HepG2 (cell line): ENCODE results near the gene GNAS-AS1. TPM values are rescaled to one million over a fixed set of nuclear protein-coding genes. Genes with fewer than 3 reads are reported as not detected.
A peak's percentile ranks its signal among the peaks of the same experiment; 100 is the strongest.

Experiments used
- ATAC-seq: fragments of 200-7000 bp; cut with Tn5 transposase; 3 replicates; pipeline ENCODE4 v1.9.1; 2020; ENCODE audit warnings: mild to moderate bottlenecking, moderate library complexity
- BruUV-seq: library from RNA; stranded (reverse); fragments of 400-500 nt; replicated peaks from 2 replicates; lab custom pipeline; 2021; lab: Mats Ljungman, UMichigan
- CTCF ChIA-PET: fragments of 300-600 bp; formaldehyde crosslinking; extraction: SDS; loops from one replicate; lab custom pipeline; 2021; ENCODE audit warnings: low total read pairs, inconsistent platforms, low intra/inter-chr PET ratio; lab: Yijun Ruan, JAX
- POLR2A ChIA-PET: fragments of 350-600 bp; sonication (Branson Sonifier 250); formaldehyde crosslinking; loops from one replicate; lab custom pipeline; 2020; ENCODE audit warnings: antibody characterized with exemption, inconsistent platforms; lab: Yijun Ruan, JAX
- DNase-seq: peaks from one replicate; pipeline ENCODE4 v3.0.0-alpha.2; 2015; ENCODE audit warnings: low spot score
- FAIRE-seq: peaks from 3 replicates; lab custom pipeline; 2011; peaks lifted over from hg19 to GRCh38; lab: Jason Lieb, UNC
- H2AFZ ChIP-seq: one replicate; pipeline ENCODE4 v1.6.1; 2011; ENCODE audit warnings: low read length, inconsistent platforms
- H3K27ac ChIP-seq: fragments of 300-600 bp; 3 replicates; pipeline ENCODE4 v1.8.0; 2011; ENCODE audit warnings: mixed run types, mild to moderate bottlenecking, mixed read lengths, low read length, inconsistent platforms; ENCODE audit not compliant: insufficient read depth; ENCODE audit errors: extremely low read length
- H3K27me3 ChIP-seq, 2 experiments: fragments of 200-600 bp in 1 of 2; 2 replicates in 1 of 2; 3 replicates in 1 of 2; pipeline versions ENCODE4 v1.6.0 to v1.8.0; 2011; ENCODE audit warnings: low read length in 2 of 2, mild to moderate bottlenecking in 2 of 2, moderate library complexity in 2 of 2, inconsistent platforms in 1 of 2; ENCODE audit not compliant: insufficient read depth in 2 of 2, control insufficient read depth in 1 of 2
- H3K36me3 ChIP-seq, 2 experiments: fragments of 200-600 bp in 1 of 2; replicated peaks in 1 of 2; 2 replicates in 1 of 2; 3 replicates in 1 of 2; pipeline versions ENCODE4 v1.5.1 to v1.8.0; 2011; ENCODE audit warnings: low read length in 2 of 2, inconsistent platforms in 1 of 2; ENCODE audit not compliant: insufficient read depth in 2 of 2, control insufficient read depth in 1 of 2
- H3K4me1 ChIP-seq: 2 replicates; pipeline ENCODE4 v1.5.1; 2012; ENCODE audit warnings: low read length, inconsistent platforms; ENCODE audit not compliant: insufficient read depth
- H3K4me2 ChIP-seq: 2 replicates; pipeline ENCODE4 v1.6.0; 2011; ENCODE audit warnings: low read depth, low read length, inconsistent platforms
- H3K4me3 ChIP-seq, 3 experiments: fragments of 200-600 bp in 1 of 3; sonication (generic), shearing (Covaris generic) in 1 of 3; replicated peaks in 1 of 3; 2 replicates each; pipeline ENCODE4 v1.5.1; 2011 to 2016; ENCODE audit warnings: low read length in 3 of 3, inconsistent platforms in 2 of 3, low read depth in 2 of 3, mild to moderate bottlenecking in 2 of 3, control low read depth in 1 of 3, mixed read lengths in 1 of 3; ENCODE audit not compliant: insufficient read depth in 1 of 3
- H3K79me2 ChIP-seq: one replicate; pipeline ENCODE4 v1.6.1; 2011; ENCODE audit warnings: low read length, inconsistent platforms; ENCODE audit not compliant: insufficient read depth
- H3K9ac ChIP-seq: 2 replicates; pipeline ENCODE4 v1.6.0; 2011; ENCODE audit warnings: mild to moderate bottlenecking, low read depth, low read length, inconsistent platforms; ENCODE audit not compliant: insufficient read depth
- H3K9me3 ChIP-seq: 2 replicates; pipeline ENCODE4 v1.5.1; 2012; ENCODE audit warnings: mild to moderate bottlenecking, low read length
- H4K20me1 ChIP-seq: 2 replicates; pipeline ENCODE4 v1.6.0; 2011; ENCODE audit warnings: inconsistent platforms, mild to moderate bottlenecking, low read length, moderate library complexity; ENCODE audit not compliant: insufficient read depth
- NCOR1 ChIP-seq: fragments of 200-600 bp; sonication (generic); IDR thresholded peaks from 2 replicates; pipeline ENCODE4 v1.7.0; 2017; ENCODE audit warnings: antibody characterized with exemption, low read length, borderline replicate concordance
- RFX5 ChIP-seq: IDR thresholded peaks from 2 replicates; pipeline ENCODE4 v1.6.1; 2011; ENCODE audit warnings: low read depth, low read length, improper control_type of control experiment
- ZNF276 ChIP-seq: sonication (generic); formaldehyde crosslinking; IDR thresholded peaks from 2 replicates; pipeline ENCODE4 v1.4.0; 2020; ENCODE audit warnings: mild to moderate bottlenecking, low read depth, missing genetic modification reagents
- ZNF615 ChIP-seq: sonication (generic); formaldehyde crosslinking; IDR thresholded peaks from 2 replicates; pipeline ENCODE4 v1.5.0; 2020; ENCODE audit warnings: mild to moderate bottlenecking, missing genetic modification reagents, borderline replicate concordance
- ZNF629 ChIP-seq: sonication (generic); formaldehyde crosslinking; conservative IDR thresholded peaks from 2 replicates; pipeline ENCODE4 v1.5.0; 2020; ENCODE audit warnings: missing genetic modification reagents
- WGBS: methylation state at CpG from one replicate; pipeline ENCODE4 v1.1.6; 2017; ENCODE audit warnings: low lambda C conversion rate; 5-methylcytosine and 5-hydroxymethylcytosine counted together
- in situ Hi-C: cut with HindIII; loops from 2 replicates; pipeline ENCODE4 v1.10.0; 2017; ENCODE audit warnings: low pct_unique_long_range_greater_than_20kb; ENCODE audit not compliant: extremely low pct_ligation_motif_present
- intact Hi-C: fragments of 100-400 bp; cut with micrococcal nuclease; formaldehyde crosslinking; loops from one replicate; pipeline ENCODE4 v1.10.0; 2022; ENCODE audit not compliant: unreplicated experiment
- polyA plus RNA-seq, 8 experiments: library from polyadenylated mRNA; depleted of rRNA in 3 of 8; stranded (reverse) in 7 of 8; unstranded in 1 of 8; fragments of >200 nt; fragmentation: Illumina TruSeq in 4 of 8; extraction: Trizol in 4 of 8; gene quantifications; 2 replicates each; pipeline versions ENCODE4 v1.2.1 to v1.2.3, GENCODE V29; 2011 to 2016; ENCODE audit warnings: low read depth in 4 of 8, missing spikeins in 1 of 8, mixed read lengths in 1 of 8; ENCODE audit not compliant: insufficient read depth in 1 of 8
- total RNA-seq, 5 experiments: library from RNA; depleted of rRNA; stranded (reverse); fragments of >200 nt; fragmentation: Illumina TruSeq; extraction: Trizol; gene quantifications; 2 replicates each; pipeline ENCODE4 v1.2.3, GENCODE V29; 2016; ENCODE audit warnings: low read depth in 1 of 5
- TF ChIP-seq, protein P1 (sequence below): sonication (generic); formaldehyde crosslinking; IDR thresholded peaks from 2 replicates; pipeline ENCODE4 v1.4.0; 2020; ENCODE audit warnings: missing genetic modification reagents, borderline replicate concordance
- TF ChIP-seq, protein P2 (sequence below): sonication (generic); formaldehyde crosslinking; IDR thresholded peaks from 2 replicates; pipeline ENCODE4 v1.9.0; 2021; ENCODE audit warnings: missing genetic modification reagents, borderline replicate concordance
- TF ChIP-seq, protein P3 (sequence below): sonication (generic); formaldehyde crosslinking; IDR thresholded peaks from 2 replicates; pipeline ENCODE4 v1.4.0; 2020; ENCODE audit warnings: missing genetic modification reagents

GNAS-AS1 gene
- total and polyA plus RNA-seq, 2 of the 13 experiments (the other 11 are each of a cell fraction or from before 2014, with no cell fraction given): not detected

GRCh38 chr20:58777657-58778056 lies 73.0 kb downstream of the GNAS-AS1 start (continued):
- TF ChIP-seq, protein P1, sequence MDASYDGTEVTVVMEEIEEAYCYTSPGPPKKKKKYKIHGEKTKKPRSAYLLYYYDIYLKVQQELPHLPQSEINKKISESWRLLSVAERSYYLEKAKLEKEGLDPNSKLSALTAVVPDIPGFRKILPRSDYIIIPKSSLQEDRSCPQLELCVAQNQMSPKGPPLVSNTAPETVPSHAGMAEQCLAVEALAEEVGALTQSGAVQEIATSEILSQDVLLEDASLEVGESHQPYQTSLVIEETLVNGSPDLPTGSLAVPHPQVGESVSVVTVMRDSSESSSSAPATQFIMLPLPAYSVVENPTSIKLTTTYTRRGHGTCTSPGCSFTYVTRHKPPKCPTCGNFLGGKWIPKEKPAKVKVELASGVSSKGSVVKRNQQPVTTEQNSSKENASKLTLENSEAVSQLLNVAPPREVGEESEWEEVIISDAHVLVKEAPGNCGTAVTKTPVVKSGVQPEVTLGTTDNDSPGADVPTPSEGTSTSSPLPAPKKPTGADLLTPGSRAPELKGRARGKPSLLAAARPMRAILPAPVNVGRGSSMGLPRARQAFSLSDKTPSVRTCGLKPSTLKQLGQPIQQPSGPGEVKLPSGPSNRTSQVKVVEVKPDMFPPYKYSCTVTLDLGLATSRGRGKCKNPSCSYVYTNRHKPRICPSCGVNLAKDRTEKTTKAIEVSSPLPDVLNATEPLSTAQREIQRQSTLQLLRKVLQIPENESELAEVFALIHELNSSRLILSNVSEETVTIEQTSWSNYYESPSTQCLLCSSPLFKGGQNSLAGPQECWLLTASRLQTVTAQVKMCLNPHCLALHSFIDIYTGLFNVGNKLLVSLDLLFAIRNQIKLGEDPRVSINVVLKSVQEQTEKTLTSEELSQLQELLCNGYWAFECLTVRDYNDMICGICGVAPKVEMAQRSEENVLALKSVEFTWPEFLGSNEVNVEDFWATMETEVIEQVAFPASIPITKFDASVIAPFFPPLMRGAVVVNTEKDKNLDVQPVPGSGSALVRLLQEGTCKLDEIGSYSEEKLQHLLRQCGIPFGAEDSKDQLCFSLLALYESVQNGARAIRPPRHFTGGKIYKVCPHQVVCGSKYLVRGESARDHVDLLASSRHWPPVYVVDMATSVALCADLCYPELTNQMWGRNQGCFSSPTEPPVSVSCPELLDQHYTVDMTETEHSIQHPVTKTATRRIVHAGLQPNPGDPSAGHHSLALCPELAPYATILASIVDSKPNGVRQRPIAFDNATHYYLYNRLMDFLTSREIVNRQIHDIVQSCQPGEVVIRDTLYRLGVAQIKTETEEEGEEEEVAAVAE (CRISPR knock-in tag): no peak
- no peak for TF ChIP-seq RFX5
- TF ChIP-seq, protein P2, sequence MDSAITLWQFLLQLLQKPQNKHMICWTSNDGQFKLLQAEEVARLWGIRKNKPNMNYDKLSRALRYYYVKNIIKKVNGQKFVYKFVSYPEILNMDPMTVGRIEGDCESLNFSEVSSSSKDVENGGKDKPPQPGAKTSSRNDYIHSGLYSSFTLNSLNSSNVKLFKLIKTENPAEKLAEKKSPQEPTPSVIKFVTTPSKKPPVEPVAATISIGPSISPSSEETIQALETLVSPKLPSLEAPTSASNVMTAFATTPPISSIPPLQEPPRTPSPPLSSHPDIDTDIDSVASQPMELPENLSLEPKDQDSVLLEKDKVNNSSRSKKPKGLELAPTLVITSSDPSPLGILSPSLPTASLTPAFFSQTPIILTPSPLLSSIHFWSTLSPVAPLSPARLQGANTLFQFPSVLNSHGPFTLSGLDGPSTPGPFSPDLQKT: no peak

DNA sequence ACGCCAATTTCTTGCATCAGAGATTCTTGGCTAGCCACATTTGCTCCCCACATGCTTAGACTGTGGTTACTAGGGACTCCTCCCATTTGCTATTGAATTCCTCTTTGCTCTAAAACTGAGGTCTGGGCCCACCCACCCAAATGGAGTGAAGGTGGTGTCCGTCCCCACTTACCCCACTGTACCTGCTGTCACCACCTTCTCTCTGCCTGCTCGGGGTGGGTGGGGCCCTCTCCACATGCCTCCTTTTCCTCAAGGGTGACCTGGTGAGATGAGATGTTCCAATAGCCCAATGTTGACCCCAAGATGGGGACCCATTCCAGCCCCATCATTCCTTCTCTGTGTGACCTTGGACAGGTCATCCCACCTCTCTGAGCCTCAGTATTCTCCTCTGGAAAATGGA lies 74.6 kb downstream of the GNAS-AS1 start:
- BruUV-seq: no TSS peak
- no peak for ATAC-seq
- in situ Hi-C loops (no loop called here), intact Hi-C loops (no loop called here)
- Histone ChIP-seq H3K27me3 (peaks cover 14 to 49% of the 10 kb centered on the region in 2 experiments; a peak in 4 of 5 replicates), H3K9me3 (no peaks in the 10 kb centered on the region), H3K79me2 (no peaks in the 10 kb centered on the region), H4K20me1 (no peaks in the 10 kb centered on the region), H3K36me3 (no peaks in the 10 kb centered on the region), H3K9ac (no peak overlapping the region), H2AFZ (no peak overlapping the region), H3K4me3 (no peak overlapping the region)
- FAIRE-seq: no peak
- 1% methylated on average over 3 of the region's 3 CpGs for WGBS
- POLR2A ChIA-PET: no interaction called here
- DNase-seq: no peak
- CTCF ChIA-PET: no interaction called here
- TF ChIP-seq NCOR1: no peak
- no peak for TF ChIP-seq ZNF276 (CRISPR knock-in tag)
- TF ChIP-seq ZNF629 (CRISPR knock-in tag): peak; percentile 37; the same call in 1 of the 2 replicates
- no peak for TF ChIP-seq ZNF615 (CRISPR knock-in tag)
- TF ChIP-seq, protein P3, sequence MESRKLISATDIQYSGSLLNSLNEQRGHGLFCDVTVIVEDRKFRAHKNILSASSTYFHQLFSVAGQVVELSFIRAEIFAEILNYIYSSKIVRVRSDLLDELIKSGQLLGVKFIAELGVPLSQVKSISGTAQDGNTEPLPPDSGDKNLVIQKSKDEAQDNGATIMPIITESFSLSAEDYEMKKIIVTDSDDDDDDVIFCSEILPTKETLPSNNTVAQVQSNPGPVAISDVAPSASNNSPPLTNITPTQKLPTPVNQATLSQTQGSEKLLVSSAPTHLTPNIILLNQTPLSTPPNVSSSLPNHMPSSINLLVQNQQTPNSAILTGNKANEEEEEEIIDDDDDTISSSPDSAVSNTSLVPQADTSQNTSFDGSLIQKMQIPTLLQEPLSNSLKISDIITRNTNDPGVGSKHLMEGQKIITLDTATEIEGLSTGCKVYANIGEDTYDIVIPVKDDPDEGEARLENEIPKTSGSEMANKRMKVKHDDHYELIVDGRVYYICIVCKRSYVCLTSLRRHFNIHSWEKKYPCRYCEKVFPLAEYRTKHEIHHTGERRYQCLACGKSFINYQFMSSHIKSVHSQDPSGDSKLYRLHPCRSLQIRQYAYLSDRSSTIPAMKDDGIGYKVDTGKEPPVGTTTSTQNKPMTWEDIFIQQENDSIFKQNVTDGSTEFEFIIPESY: no peak
- TF ChIP-seq, all 625 proteins: peak for 1
- H3K4me1 ChIP-seq: no peaks in the 10 kb centered on the region
- no peak overlapping the region for H3K27ac ChIP-seq
- H3K4me2 ChIP-seq: no peak overlapping the region
